ENCODE results near the gene TNKS1BP1. TPM values are rescaled to one million over a fixed set of nuclear protein-coding genes. Genes with fewer than 3 reads are reported as not detected.

The TNKS1BP1 gene
- total RNA-seq, 1 experiment from 2014 or later, result 127 TPM

DNA sequence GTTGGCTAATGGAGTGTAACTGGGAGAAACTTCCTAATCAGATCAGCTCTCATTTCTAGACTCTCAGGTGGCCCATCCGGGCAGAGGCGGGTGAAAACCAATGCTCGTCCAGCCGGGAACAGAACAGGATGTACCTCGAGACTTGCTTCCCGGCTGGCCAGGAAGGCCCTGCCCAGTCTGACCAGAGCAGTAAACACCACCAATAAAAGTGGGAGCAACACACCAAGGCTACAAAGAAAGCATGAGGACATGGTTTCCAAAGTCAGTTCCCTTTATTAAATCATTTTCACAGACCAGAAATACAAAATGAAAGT is 940 bp upstream of the TNKS1BP1 start:
- CTCF ChIA-PET, result interaction anchor here (0.9 to 3.7 kb wide), 10 partner anchors 10 to 319 kb away, joined by 3 to 20 read pairs (median 6); partner anchors contain the start of genes P2RX3 and SSRP1
- Mint-ChIP-seq H3K9me3 (no peaks in the 10 kb centered on the region), H3K27me3 (ENCODE audit: low read depth) (no peaks in the 10 kb centered on the region), H3K4me3 (peak overlapping the region; percentile 85), H3K36me3 (peaks cover 54% of the 10 kb centered on the region), H3K27ac (peak overlapping the region; percentile 100), H3K4me1 (peaks cover 48% of the 10 kb centered on the region)
- POLR2A ChIA-PET, result interaction anchor here (0.6 to 2.9 kb wide), 6 partner anchors 10 to 76 kb away, joined by 3 to 29 read pairs (median 10); partner anchors contain the start of gene SSRP1
- ATAC-seq (no peak), DNase-seq (ENCODE audit: low spot score) (no peak)
- TF ChIP-seq PRRX2 (CRISPR knock-in tag; IDR thresholded peaks at IDR 0.05), result no peak
- TF ChIP-seq, protein P1, sequence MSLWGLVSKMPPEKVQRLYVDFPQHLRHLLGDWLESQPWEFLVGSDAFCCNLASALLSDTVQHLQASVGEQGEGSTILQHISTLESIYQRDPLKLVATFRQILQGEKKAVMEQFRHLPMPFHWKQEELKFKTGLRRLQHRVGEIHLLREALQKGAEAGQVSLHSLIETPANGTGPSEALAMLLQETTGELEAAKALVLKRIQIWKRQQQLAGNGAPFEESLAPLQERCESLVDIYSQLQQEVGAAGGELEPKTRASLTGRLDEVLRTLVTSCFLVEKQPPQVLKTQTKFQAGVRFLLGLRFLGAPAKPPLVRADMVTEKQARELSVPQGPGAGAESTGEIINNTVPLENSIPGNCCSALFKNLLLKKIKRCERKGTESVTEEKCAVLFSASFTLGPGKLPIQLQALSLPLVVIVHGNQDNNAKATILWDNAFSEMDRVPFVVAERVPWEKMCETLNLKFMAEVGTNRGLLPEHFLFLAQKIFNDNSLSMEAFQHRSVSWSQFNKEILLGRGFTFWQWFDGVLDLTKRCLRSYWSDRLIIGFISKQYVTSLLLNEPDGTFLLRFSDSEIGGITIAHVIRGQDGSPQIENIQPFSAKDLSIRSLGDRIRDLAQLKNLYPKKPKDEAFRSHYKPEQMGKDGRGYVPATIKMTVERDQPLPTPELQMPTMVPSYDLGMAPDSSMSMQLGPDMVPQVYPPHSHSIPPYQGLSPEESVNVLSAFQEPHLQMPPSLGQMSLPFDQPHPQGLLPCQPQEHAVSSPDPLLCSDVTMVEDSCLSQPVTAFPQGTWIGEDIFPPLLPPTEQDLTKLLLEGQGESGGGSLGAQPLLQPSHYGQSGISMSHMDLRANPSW (CRISPR knock-in tag; conservative IDR thresholded peaks at IDR 0.05; ENCODE audit: low read depth), result no peak
- TF ChIP-seq, protein P2, sequence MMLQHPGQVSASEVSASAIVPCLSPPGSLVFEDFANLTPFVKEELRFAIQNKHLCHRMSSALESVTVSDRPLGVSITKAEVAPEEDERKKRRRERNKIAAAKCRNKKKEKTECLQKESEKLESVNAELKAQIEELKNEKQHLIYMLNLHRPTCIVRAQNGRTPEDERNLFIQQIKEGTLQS (CRISPR knock-in tag; conservative IDR thresholded peaks at IDR 0.05), result no peak
- no peak for TF ChIP-seq RORB (CRISPR knock-in tag; IDR thresholded peaks at IDR 0.05)
- no peak for TF ChIP-seq ZNF263 (CRISPR knock-in tag; IDR thresholded peaks at IDR 0.05; ENCODE audit: low read depth)
- no peak for TF ChIP-seq ATF6 (CRISPR knock-in tag; IDR thresholded peaks at IDR 0.05)
- no peak for TF ChIP-seq TCF7 (CRISPR knock-in tag; IDR thresholded peaks at IDR 0.05; ENCODE audit: low read depth)
- no peak for TF ChIP-seq NR2C2 (CRISPR knock-in tag; IDR thresholded peaks at IDR 0.05)
- TF ChIP-seq ZNF396 (CRISPR knock-in tag; IDR thresholded peaks at IDR 0.05; ENCODE audit: borderline replicate concordance), result no peak
- TF ChIP-seq HMGA2 (CRISPR knock-in tag; IDR thresholded peaks at IDR 0.05), result no peak
- no peak for TF ChIP-seq ZNF671 (CRISPR knock-in tag; IDR thresholded peaks at IDR 0.05)
- TF ChIP-seq JAZF1 (CRISPR knock-in tag; IDR thresholded peaks at IDR 0.05), result no peak
- TF ChIP-seq CTCF (IDR thresholded peaks at IDR 0.05), result no peak

DNA sequence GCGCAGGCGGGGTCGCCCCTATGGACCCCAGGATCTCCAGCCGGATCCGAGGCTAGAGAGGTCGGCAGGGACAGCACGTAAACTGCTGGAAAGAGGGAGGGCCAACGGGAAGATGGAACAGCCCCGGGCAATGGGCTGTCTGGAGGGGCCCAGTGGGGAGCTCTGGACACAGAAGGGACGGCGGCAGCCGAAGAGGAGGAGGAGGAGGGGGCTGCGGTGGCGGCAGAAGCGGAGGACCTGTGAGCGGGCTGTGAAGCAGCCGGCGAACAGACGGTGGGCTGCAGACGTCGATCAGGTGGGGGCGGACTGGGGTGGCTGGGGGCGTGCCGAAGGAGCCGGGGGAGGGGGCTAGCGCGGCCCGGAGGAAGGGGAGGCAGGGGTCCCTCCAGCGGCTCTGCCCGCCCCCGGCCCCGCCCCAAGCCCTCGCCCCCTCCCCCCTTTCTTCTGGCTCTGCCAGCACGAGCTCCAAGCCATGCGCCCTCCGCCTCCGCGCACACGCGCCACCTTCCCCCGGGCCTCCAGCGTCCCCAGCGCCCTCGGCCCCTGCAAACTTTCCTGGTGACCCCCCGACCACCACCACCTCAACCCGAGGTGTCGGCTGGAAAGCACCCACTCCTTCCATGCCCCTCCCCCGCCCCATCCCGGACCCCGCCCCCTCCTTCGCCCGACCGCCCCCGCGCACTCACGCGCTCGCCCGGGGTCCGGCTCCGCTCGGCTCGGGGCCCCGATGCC is 432 bp downstream of the TNKS1BP1 start:
- peaks cover 46% of the 10 kb centered on the region for H3K36me3 Mint-ChIP-seq
- DNase-seq (ENCODE audit: low spot score) (peak; percentile 72), ATAC-seq (peak; percentile 28)
- ChIA-PET CTCF (interaction anchor here (0.9 to 3.7 kb wide), 8 partner anchors 11 to 169 kb away, joined by 3 to 20 read pairs (median 6); partner anchors contain the start of genes P2RX3 and SSRP1), POLR2A (interaction anchor here (0.6 to 2.9 kb wide), 8 partner anchors 9 to 388 kb away, joined by 3 to 29 read pairs (median 6); partner anchors contain the start of genes MED19 and SSRP1)
- H3K4me1 Mint-ChIP-seq, result peaks cover 49% of the 10 kb centered on the region
- no peak for TF ChIP-seq ESRRA (CRISPR knock-in tag; IDR thresholded peaks at IDR 0.05; ENCODE audit: borderline replicate concordance)
- no peak for TF ChIP-seq ELF4 (CRISPR knock-in tag; IDR thresholded peaks at IDR 0.05; ENCODE audit: low read depth)
- no peak for TF ChIP-seq ZNF423 (CRISPR knock-in tag; IDR thresholded peaks at IDR 0.05)
- TF ChIP-seq TP53 (CRISPR knock-in tag; IDR thresholded peaks at IDR 0.05), result no peak
- no peak for TF ChIP-seq IRF1 (CRISPR knock-in tag; IDR thresholded peaks at IDR 0.05)
- TF ChIP-seq JUN (CRISPR knock-in tag; IDR thresholded peaks at IDR 0.05), result 0 out of 2 replicates have a peak, but pooled peaks have one; percentile 33
- TF ChIP-seq E2F4 (CRISPR knock-in tag; IDR thresholded peaks at IDR 0.05; ENCODE audit: borderline replicate concordance, low read depth), result no peak
- TF ChIP-seq, protein P3, sequence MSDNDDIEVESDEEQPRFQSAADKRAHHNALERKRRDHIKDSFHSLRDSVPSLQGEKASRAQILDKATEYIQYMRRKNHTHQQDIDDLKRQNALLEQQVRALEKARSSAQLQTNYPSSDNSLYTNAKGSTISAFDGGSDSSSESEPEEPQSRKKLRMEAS (CRISPR knock-in tag; IDR thresholded peaks at IDR 0.05), result 0 out of 2 replicates have a peak, but pooled peaks have one; percentile 41
- peak overlapping the region; percentile 88 for H3K4me3 Mint-ChIP-seq
- H3K27ac Mint-ChIP-seq, result peak overlapping the region; percentile 89
- H3K9me3 Mint-ChIP-seq, result no peaks in the 10 kb centered on the region
- H3K27me3 Mint-ChIP-seq (ENCODE audit: low read depth), result no peaks in the 10 kb centered on the region

Data from WTC11 (cell line).